Cardiac septum (tissue), 1 donor: ENCODE measurements around the gene HIF3A. TPM values are rescaled to one million over a fixed set of nuclear protein-coding genes. Genes with fewer than 3 reads are reported as not detected.
A peak's percentile ranks its signal among the peaks of the same experiment; 100 is the strongest.
"Not testable (repeated sequence)": the region's sequence is repeated elsewhere in the genome, so short reads cannot be mapped to it uniquely, and the experiment has no call there.

Experiments used
- DNase-seq: peaks from one replicate; pipeline ENCODE4 v3.0.0-alpha.2; 2020; ENCODE audit warnings: low spot score
- intact Hi-C: fragments of 100-400 bp; cut with DNase I; formaldehyde crosslinking; loops from one replicate; pipeline ENCODE4 v1.14.0; 2022
- total RNA-seq: library from RNA; stranded (reverse); fragmentation: NEBNext Ultra II Directional; extraction: Animal tissue kit (Norgen Biotek cat#: 25700); gene quantifications from one replicate; pipeline ENCODE4 v1.2.1, GENCODE V29; 2021
- donor health status: DM: no; HTN: no; CAD: no.

The HIF3A gene
- total RNA-seq, 1 donor from 2014 or later: 49.2 TPM

DNA sequence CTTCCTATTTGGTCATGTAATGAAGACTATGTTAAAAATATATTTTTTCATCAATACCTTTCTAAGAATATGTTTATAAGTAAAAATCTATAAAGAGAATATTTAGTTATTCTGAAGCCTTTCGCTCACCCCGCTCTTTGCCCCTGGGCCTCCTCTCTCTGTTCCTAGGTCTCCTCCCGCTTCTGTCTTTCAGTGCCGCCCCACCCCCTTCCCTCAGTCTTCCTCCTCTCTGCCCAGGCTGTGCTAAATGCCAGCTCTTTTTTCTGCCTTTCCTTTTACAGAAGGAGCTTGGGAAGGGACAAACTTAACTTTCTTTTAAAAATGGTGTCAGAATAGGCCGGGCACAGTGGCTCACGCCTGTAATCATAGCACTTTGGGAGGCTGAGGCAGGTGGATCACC lies 22.8 kb downstream of the HIF3A start:
- intact Hi-C loops: no loop called here
- no peak for DNase-seq

DNA sequence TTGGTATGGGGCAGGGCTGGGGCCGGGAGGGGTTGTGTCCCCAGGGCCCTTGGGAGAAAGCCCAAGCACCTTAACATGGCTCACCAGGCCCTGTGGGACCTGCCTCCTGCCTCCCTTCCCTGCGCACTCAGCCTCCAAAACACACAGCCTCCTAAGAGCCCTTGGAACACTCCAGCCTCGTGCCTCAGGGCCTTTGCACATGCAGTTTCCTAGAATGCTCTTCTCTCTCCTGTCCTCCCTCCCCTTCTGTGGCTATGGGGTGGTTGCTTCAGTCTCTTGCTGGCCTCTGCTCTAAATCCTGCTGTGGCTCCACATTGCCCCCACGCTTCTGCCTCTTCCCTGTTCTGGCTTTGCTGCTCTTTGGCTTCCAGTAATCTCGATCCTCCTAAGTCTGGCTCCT lies 23.7 kb downstream of the HIF3A start:
- intact Hi-C loops: no loop called here
- no peak for DNase-seq

DNA sequence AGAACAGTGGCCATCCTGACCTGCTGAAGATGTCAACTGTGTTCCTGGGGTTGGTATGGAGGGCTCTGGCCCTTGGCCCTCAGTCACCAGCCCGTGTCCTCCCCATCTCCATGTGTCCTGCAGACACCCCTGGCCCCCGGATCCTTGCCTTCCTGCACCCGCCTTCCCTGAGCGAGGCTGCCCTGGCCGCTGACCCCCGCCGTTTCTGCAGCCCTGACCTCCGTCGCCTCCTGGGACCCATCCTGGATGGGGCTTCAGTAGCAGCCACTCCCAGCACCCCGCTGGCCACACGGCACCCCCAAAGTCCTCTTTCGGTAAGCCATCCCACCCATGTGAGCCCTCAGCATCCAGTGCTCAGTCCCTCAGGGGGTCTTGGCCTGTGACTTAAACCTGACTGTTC lies 24.8 kb downstream of the HIF3A start:
- no peak for DNase-seq
- intact Hi-C loops: no loop called here

- not testable (repeated sequence) for DNase-seq
These were observed 26.4 kb downstream of the HIF3A start for GRCh38 chr19:46323227-46323626.

DNA sequence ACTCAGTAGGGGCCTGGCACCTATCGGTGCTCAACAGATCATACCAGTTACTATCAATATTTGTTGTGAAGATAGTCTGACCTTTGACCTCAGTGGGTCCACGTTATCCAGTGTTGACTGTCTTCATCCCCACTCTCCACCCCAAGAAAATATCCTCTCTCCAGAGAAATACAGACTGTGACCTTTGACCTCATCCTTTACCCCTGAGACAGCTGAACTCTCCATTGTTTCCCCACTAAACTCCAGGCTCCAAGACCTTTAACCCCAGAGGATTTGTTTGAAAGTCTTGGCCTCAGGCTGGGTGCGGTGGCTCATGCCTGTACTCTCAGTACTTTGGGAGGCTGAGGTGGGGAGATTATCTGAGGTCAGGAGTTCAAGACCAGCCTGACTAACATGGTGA lies 27.4 kb downstream of the HIF3A start:
- DNase-seq: no peak
- intact Hi-C loops: no loop called here

More at GRCh38 chr19:46323227-46323626, 26.4 kb downstream of the HIF3A start:
- intact Hi-C loops: not testable (repeated sequence)

GRCh38 chr19:46326608-46327007 lies 29.8 kb downstream of the HIF3A start:
- DNase-seq: no peak

DNA sequence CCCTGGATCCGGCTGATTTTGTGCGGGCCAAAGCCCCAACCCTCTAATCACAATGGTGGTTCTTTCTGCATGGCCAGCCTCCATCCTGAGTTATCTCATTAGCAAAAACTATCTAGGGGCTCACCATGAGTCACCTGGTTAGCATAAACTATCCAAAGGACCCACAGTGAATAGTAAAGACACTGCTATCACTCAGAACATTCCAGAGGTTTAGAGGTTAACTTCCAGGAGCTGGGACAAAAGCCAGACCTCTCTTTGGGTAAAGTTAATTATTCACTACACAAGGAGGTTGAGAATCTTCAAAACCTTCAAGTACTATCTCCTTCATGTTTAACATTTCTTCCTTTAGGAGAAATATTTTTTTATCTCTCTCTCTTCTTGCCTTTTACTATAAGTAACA lies 31.2 kb downstream of the HIF3A start:
- intact Hi-C loops: no loop called here
- DNase-seq: no peak

More at GRCh38 chr19:46326608-46327007, 29.8 kb downstream of the HIF3A start:
- intact Hi-C loops: no loop called here

DNA sequence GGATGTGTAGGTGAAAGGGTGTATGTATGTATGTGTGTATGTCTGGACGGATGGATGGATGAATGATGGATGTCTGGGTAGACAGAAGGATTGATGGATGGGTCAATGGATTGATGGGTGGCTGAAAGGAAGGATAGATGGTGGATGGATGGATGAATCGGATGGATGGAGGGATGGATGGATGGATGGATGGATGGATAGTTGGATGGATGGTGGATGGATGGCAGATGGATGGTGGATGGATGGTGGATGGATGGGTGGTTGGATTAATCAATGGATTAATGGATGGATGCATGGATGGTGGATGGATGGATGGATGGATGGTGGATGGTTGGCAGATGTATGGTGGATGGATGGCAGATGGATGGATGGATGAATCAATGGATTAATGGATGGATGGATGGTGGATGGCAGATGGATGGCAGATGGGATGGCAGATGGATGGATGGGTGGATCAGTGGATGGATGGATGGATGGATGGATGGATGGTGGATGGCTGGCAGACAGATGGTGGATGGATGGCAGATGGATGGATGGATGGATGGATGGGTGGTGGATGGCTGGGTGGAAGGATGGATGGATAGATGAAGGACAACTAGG lies 33.6 kb downstream of the HIF3A start:
- intact Hi-C loops: no loop called here
- no peak for DNase-seq

DNA sequence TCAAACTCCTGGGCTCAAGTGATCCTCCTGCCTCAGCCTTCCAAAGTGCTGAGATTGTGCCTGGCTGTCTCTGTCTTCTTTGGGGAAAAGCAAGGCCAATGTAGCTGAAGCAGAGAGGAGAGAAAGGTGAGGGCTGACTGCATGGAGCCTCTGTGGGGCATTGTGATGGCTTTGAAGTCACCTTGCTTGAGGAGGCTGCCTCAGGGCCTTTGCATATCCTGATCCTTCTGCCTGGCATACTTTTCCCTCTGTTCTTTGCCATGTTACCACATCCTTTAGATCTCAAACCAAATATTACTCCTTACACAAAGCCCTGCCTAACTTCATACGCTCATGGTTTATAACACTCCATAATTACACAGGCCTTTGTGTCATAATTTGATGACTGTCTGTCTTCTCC lies 40.6 kb downstream of the HIF3A start:
- intact Hi-C loops: no loop called here
- no peak for DNase-seq

DNA sequence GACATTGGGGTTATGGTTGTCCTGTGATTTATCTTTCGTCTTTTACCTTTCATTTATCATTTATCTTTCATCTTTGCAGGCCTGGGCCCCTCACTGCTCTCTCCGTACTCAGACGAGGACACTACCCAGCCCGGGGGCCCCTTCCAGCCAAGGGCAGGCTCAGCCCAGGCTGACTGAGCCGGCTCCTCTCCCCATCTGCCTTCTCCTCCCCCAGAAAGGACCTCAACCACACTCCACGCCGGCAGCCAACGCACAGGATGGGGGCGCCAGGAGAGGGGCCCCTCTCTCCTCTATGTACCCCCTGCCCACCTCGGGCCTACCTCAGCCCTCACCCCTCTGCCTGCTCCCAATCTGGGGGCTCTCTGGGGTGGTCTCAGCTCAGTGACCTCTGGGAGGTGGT lies 42.6 kb downstream of the HIF3A start:
- intact Hi-C loops: no loop called here

GRCh38 chr19:46340051-46340659 lies 43.3 kb downstream of the HIF3A start:
- intact Hi-C loops: no loop called here
- no peak for DNase-seq

More for the DNA sequence above, 42.6 kb downstream of the HIF3A start:
- DNase-seq: no peak

DNA sequence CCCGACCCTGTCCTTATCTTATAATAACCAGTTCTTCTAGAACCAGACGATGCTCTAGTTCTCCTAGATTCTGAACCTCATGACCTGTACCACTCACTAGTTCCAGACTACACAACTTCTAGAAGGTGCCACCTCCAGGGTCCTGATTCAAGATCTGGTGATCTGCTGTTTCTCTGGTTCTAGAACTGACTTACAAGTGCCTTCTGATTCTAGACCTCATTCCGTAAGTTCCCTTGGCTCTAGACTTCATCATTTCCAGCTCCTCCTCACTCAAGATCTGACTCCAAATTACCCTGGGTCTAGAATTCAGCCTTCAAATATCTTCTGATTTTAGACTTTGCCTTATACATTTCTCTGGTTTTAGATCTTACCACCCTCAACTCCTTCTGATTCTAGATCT lies 45.1 kb downstream of the HIF3A start:
- no peak for DNase-seq
- intact Hi-C loops: no loop called here

DNA sequence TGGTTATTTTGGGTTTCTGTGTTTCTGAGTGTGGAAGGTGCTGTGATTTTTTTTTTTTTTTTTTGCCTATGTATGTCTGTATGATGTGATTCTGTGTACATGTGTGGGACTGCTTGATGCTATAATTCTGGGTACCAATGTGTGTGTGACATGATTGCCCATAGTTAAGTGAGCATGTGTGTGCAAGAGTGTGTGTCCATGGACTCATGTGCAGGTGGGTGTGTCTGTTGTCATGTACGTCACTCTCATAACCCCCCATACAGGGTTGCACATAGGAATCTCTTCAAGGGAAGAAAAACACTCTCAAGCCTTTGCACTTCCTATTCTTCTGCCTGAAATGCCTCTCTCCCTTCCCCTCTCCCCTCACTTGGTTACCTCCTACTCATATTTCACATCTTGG lies 47.5 kb downstream of the HIF3A start:
- DNase-seq: no peak
- intact Hi-C loops: no loop called here

DNA sequence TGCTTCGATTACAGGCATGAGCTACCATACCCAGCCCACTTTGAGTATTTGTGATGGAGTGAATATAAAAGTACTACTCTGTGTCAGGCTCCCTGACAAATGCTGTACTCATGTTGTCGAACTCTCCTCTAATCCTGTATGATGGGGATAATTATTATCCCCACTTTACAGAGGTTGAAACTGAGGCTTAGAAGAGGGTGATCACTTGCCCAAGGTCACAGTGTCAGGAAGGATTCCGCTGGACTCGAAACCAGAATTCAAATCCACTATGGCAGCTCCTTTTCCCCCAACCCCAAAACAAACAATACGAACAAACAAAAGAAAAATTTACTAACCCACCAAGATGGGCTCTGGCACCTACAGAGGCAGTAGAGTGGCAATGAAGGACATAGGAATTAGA lies 48.3 kb downstream of the HIF3A start:
- intact Hi-C loops: loop anchor here (5.0 kb wide), 1 partner anchor 43 kb away; no protein-coding TSS in a partner anchor
- DNase-seq: no peak

DNA sequence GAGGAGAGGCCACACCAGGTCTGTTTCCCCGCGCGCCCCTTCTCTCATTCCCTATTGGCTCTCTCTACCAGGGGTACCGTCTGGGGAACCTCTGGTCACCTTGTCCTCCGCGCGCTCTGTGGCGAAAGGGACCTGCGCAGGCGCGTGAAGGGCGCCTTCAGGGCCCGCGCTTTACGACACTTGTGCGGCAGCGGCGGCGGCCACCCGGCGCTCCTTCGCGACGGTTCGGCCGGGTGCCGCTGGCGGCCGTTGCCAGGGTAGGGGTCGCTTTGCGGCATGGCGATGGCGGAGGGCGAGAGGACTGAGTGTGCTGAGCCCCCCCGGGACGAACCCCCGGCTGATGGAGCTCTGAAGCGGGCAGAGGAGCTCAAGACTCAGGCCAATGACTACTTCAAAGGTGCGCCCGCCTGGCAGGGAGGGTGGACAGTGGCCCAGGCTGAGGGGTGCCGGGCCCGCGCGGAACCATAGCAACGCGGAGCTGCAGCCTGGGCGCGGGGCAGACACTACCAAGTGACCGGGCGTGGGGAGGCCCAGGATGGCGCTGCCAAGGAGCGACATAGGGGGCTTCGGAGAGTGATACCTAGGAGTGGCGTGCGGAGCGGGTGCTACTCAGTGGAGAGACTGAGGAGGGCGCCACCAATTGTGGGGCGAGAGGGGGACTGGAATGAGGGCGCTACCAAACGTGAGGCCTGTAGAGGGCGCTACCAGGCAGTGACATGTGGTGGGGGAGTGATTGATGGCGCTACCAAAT lies 50.2 kb downstream of the HIF3A start, which contains the start of gene PPP5C:
TSS of gene PPP5C (plus strand) at position 267 of the 751 bp plus-strand sequence. CDS start at position 277, 10 bp downstream.
- peak; percentile 93 for DNase-seq
- intact Hi-C loops: loop anchor here (1.0 to 5.0 kb wide), 2 partner anchors 45 to 66 kb away; no protein-coding TSS in a partner anchor

DNA sequence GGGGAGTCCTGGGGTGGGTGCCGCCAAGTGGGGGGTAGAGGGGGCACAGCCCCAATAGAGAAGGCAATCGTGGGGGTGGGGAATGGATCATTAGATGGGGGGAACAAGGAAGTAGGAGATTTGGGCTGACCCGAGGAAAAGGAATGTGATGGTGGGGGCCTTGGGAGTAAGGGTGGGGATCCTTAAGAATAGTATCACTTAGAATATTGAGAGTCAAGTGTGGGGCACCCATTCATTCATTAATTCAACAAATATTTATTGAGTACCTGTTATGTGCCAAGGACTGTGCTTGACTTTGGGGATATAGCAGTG lies 50.7 kb downstream of the HIF3A start:
- intact Hi-C loops: loop anchor here (5.0 kb wide), 1 partner anchor 45 kb away; no protein-coding TSS in a partner anchor
- no peak for DNase-seq

DNA sequence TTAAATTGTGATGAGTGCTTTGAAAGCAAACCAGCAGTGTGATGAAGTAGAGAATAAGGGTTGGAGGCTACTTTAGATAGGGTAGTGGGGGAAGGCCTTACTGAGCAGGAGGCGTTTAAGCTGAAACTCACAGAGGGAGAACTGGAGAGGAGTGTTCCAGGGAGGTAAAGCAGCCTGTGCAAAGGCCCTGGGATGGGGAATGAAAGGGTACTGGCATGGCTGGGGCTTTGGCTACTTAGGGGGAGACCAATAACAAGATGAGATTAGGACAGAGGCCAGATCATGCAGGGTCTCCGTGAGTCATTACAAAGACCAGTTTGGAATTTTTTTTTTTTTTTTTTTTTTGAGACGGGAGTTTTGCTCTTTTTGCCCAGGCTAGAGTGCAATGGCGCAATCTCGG lies 51.1 kb downstream of the HIF3A start:
- intact Hi-C loops: loop anchor here (5.0 kb wide), 1 partner anchor 46 kb away; no protein-coding TSS in a partner anchor
- no peak for DNase-seq

GRCh38 chr19:46349311-46349993 lies 52.6 kb downstream of the HIF3A start:
- intact Hi-C loops: loop anchor here (5.0 kb wide), 1 partner anchor 47 kb away; no protein-coding TSS in a partner anchor

DNA sequence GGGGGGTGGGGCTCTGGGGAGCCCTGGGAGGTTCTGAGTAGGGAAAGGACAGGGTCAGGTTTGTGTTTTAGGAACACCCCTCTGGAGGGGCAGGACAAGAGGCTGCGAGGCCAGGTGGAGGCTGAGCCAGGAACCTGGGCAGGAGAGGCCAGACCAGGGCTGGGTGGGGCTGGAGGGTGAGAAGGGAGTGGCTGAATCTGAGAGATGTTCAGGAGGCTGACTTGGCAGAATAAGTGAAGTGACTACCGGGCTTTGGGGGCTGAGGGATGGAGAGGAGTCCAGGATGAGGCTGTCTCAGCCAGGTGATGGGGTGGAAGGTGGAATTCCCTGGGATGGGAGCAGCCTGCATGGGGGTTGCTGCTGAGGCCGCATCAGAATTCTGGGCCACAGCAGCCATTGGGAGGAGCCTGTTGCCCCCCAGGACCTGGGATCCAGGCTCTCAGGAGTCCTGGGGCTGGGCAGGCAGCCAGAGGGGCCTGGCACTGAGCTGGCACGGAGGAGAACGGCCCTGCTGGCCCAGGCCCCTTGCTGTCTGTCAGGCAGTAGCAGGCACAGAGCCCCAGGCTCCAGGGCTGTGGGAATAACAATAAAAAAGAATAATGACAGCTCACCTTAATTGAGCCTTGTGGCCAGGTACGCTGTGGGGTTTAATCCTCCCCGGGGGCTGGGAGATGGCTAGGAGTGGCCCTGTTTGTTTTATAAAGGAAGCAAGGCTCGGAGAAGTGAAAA lies 53.4 kb downstream of the HIF3A start:
- intact Hi-C loops: loop anchor here (2.0 kb wide), 1 partner anchor 67 kb away; no protein-coding TSS in a partner anchor
- DNase-seq: no peak

More at GRCh38 chr19:46349311-46349993, 52.6 kb downstream of the HIF3A start:
- no peak for DNase-seq
